Heart right ventricle (tissue), 16 donors: ENCODE data around the gene TGM5. TPM values are rescaled to one million over a fixed set of nuclear protein-coding genes. Genes with fewer than 3 reads are reported as not detected.

Experiments used
- ATAC-seq, 8 donors: fragments of 200-7000 bp; cut with Tn5 transposase; one replicate each; pipeline ENCODE4 v1.9.1; 2020; ENCODE audit warnings: mild to moderate bottlenecking in 8 of 8, moderate library complexity in 8 of 8, moderate number of reproducible peaks in 1 of 8
- DNase-seq, 2 donors: peaks; one replicate each; pipeline ENCODE4 v3.0.0-alpha.2; 2020
- H3K27ac ChIP-seq, 10 donors: fragments of 200-600 bp; sonication (generic) in 2 of 10; one replicate each; pipeline versions ENCODE4 v1.5.0 to v1.8.0; 2020 to 2022; ENCODE audit warnings: mild to moderate bottlenecking in 3 of 10
- H3K27me3 ChIP-seq, 7 donors: fragments of 200-600 bp; one replicate each; pipeline ENCODE4 v1.8.0; 2021 to 2022; ENCODE audit warnings: mild to moderate bottlenecking in 2 of 7
- H3K36me3 ChIP-seq, 9 donors: fragments of 200-600 bp; sonication (generic) in 1 of 9; one replicate each; pipeline versions ENCODE4 v1.5.0 to v1.8.0; 2020 to 2022; ENCODE audit warnings: mild to moderate bottlenecking in 2 of 9
- H3K4me1 ChIP-seq, 9 donors: fragments of 200-600 bp; sonication (generic) in 1 of 9; one replicate each; pipeline versions ENCODE4 v1.5.0 to v1.8.0; 2020 to 2022; ENCODE audit warnings: mild to moderate bottlenecking in 4 of 9
- H3K4me3 ChIP-seq, 10 donors: fragments of 200-600 bp; sonication (generic) in 2 of 10; one replicate each; pipeline versions ENCODE4 v1.5.0 to v1.8.0; 2020 to 2022; ENCODE audit warnings: mild to moderate bottlenecking in 7 of 10, moderate library complexity in 2 of 10
- H3K9me3 ChIP-seq, 11 donors: fragments of 200-600 bp in 10 of 11; sonication (generic) in 2 of 11; one replicate each; pipeline versions ENCODE4 v1.5.0 to v1.8.0; 2013 to 2022; ENCODE audit warnings: mild to moderate bottlenecking in 2 of 11, control low read depth in 1 of 11, moderate library complexity in 1 of 11
- WGBS, 2 donors: extraction: QIAGEN DNeasy Blood & Tissue Kit; methylation state at CpG; one replicate each; pipeline ENCODE4 v1.1.7; 2013; ENCODE audit warnings: inconsistent platforms in 1 of 2; 5-methylcytosine and 5-hydroxymethylcytosine counted together
- intact Hi-C, 10 donors: fragments of 100-400 bp; cut with DNase I; formaldehyde crosslinking; loops; one replicate each; pipeline versions ENCODE4 v1.11.1 to v1.14.2; 2022
- long read RNA-seq, 3 donors: library from polyadenylated mRNA; unstranded; transcript quantifications; one replicate each; pipeline ENCODE4 v2.0.0, GENCODE V29; 2020 to 2021
- polyA plus RNA-seq, 2 donors: library from polyadenylated mRNA; stranded (reverse); fragments of 200-250 nt; gene quantifications; one replicate each; pipeline ENCODE4 v1.2.3, GENCODE V29; 2013
- total RNA-seq, 10 donors: library from RNA; stranded (reverse); fragmentation: NEBNext Ultra II Directional in 3 of 10; extraction: Animal tissue kit (Norgen Biotek cat#: 25700) in 3 of 10; gene quantifications; one replicate each; pipeline versions ENCODE4 v1.2.1 to v1.2.4, GENCODE V29; 2021 to 2023
- TF ChIP-seq, protein P1 (sequence below), 9 donors: fragments of 200-600 bp; sonication (generic) in 2 of 9; IDR thresholded peaks; one replicate each; pipeline versions ENCODE4 v1.5.0 to v1.8.0; 2021 to 2022; ENCODE audit warnings: antibody characterized with exemption in 9 of 9, mild to moderate bottlenecking in 5 of 9, moderate library complexity in 1 of 9
- donor health status: Arrhythmogenic right ventricular cardiomyopathy.
- donor health status: ischemic (EF 13 %, LVEDD 7.1; RV severe dilation, severe dysfunction).
- donor health status: healthy with polysubstance abuse.
- donor health status: DM: no; HTN: yes; CAD: no.
- donor health status: DM: no; HTN: no; CAD: no.
- donor health status: ischemic (EF 25% LVEDD 6.9; RV normal size, moderate dysfunction).
- donor health status: ischemic (EF 25% LVEDD 5.7; RV mildly dilated, moderate dysfunction).
- donor health status: healthy.
- donor health status: DM: yes; HTN: yes; CAD: no.
- donor health status: Ischemic cardiomyopathy.
- donor health status: ischemic (EF 35%, LVEDD 5.7; RV mildly dilated, moderate dysfunction).
- donor health status: nonischemic (EF 11% LVEDD 7.7; RV severe dilation, severe dysfunction).
- donor health status: DM: yes; HTN: yes; CAD: no.
- donor health status: PGD.
- donor health status: ischemic (EF 29% LVEDD 5.4; RV normal size, mild dysfunction).
- donor health status: nonischemic (EF 23%, LVEDD 6.1; RV moderate dilation, normal function).

The TGM5 gene
- total RNA-seq (not detected), polyA plus RNA-seq (under 1 TPM in 1 of 2 donors, not detected in 1; 0.10 TPM)
- long read RNA-seq, donor 1, result 0 reads
- long read RNA-seq, donor 2, result 0 reads
- long read RNA-seq, donor 3, result 0 reads

DNA sequence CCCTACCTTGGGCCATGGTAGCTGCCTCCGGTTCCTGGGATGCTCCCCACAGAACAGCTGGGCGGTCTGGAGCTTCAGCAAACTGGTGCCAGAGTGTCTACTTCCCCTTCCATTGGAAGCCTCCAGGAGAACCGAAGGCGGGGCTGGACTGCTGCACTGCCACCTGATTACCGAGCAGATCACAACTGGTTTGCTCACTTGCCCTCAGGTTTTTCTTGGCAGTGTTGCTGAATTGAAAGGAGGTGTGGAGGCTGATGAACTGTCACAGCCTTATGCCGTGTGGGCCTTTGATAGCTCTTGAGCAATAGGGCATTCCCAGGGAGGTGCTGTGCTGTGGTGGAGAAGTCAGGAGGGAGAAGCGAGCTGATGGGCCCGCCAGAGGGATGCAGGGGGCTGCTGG, at the start of gene TGM5:
Gene TGM5 (minus strand): TSS at position 95 of the 400 bp plus-strand sequence. CDS start 79 bp downstream, at position 16.
- peaks cover 0 to 17% (median 4%) of the 10 kb centered on the region in 7 donors for H3K27me3 ChIP-seq
- no peaks in the 10 kb centered on the region for H3K36me3 ChIP-seq
- ATAC-seq (no peak), DNase-seq (no peak)
- WGBS, 2 donors, result 72 to 82% methylated on average over 8 of the region's 8 CpGs
- TF ChIP-seq, protein P1, sequence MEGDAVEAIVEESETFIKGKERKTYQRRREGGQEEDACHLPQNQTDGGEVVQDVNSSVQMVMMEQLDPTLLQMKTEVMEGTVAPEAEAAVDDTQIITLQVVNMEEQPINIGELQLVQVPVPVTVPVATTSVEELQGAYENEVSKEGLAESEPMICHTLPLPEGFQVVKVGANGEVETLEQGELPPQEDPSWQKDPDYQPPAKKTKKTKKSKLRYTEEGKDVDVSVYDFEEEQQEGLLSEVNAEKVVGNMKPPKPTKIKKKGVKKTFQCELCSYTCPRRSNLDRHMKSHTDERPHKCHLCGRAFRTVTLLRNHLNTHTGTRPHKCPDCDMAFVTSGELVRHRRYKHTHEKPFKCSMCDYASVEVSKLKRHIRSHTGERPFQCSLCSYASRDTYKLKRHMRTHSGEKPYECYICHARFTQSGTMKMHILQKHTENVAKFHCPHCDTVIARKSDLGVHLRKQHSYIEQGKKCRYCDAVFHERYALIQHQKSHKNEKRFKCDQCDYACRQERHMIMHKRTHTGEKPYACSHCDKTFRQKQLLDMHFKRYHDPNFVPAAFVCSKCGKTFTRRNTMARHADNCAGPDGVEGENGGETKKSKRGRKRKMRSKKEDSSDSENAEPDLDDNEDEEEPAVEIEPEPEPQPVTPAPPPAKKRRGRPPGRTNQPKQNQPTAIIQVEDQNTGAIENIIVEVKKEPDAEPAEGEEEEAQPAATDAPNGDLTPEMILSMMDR (IDR thresholded peaks at IDR 0.05), result no peak
- intact Hi-C loops, result no loop called here
- H3K9me3 ChIP-seq, result peaks cover 0 to 3% (median 0%) of the 10 kb centered on the region in 11 donors
- H3K4me1 ChIP-seq, result no peaks in the 10 kb centered on the region
- no peak within 1 kb of the TSS for H3K4me3 ChIP-seq
- H3K27ac ChIP-seq, result no peak within 1 kb of the TSS

DNA sequence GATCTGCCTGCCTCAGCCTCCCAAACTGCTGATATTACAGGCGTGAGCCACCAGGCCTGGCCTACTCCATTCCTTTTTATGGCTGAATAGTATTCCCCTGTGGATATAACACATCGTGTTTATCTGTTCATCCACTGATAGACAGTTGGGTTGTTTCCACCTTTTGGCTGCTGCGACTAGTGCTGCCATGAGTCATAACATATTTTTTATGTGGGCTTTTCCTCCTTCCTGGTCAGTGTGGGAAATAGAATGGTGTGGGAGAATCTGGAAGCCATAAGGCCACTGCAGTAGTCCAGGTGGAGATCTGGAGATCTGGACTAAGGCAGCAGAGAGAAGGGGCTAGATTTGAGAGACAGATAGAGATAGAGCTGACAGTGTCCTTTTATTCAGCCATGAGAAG, 47.4 kb upstream of the TGM5 start:
- TF ChIP-seq, protein P1 (IDR thresholded peaks at IDR 0.05), result no peak
- Histone ChIP-seq H3K27ac (no peak overlapping the region), H3K4me3 (no peak overlapping the region), H3K9me3 (no peaks in the 10 kb centered on the region), H3K36me3 (no peaks in the 10 kb centered on the region), H3K4me1 (peaks cover 0 to 7% (median 0%) of the 10 kb centered on the region in 9 donors), H3K27me3 (peaks cover 0 to 47% (median 22%) of the 10 kb centered on the region in 7 donors)
- intact Hi-C loops, result no loop called here
- ATAC-seq, result no peak
- no peak for DNase-seq
- WGBS, 2 donors, result 66 to 71% methylated on average over 3 of the region's 3 CpGs

DNA sequence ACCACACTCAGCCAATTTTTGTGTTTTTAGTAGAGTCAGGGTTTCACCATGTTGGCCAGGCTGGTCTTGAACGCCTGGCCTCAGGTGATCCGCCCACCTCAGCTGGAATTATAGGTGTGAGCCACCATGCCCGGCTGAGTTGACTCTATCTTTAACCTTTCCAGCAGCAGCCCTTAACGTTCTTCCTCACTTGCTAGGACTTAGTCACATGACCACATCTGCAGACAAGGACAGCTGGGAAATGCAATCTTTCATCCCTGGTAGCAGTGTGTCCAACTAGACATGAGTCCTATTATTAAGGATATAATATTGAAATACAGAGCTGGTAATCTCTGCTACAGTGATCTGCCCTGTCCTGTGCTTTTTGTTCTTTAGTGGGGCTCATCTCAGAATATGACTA, 45.6 kb upstream of the TGM5 start:
- peaks cover 0 to 65% (median 40%) of the 10 kb centered on the region in 7 donors for H3K27me3 ChIP-seq
- no peak overlapping the region for H3K4me3 ChIP-seq
- H3K9me3 ChIP-seq, result no peaks in the 10 kb centered on the region
- H3K36me3 ChIP-seq, result no peaks in the 10 kb centered on the region
- DNase-seq (no peak), ATAC-seq (no peak)
- intact Hi-C loops, result no loop called here
- WGBS, 2 donors, result 61 to 62% methylated on average over 4 of the region's 4 CpGs
- peaks cover 0 to 7% (median 0%) of the 10 kb centered on the region in 9 donors for H3K4me1 ChIP-seq
- TF ChIP-seq, protein P1 (IDR thresholded peaks at IDR 0.05), result no peak
- no peak overlapping the region for H3K27ac ChIP-seq

DNA sequence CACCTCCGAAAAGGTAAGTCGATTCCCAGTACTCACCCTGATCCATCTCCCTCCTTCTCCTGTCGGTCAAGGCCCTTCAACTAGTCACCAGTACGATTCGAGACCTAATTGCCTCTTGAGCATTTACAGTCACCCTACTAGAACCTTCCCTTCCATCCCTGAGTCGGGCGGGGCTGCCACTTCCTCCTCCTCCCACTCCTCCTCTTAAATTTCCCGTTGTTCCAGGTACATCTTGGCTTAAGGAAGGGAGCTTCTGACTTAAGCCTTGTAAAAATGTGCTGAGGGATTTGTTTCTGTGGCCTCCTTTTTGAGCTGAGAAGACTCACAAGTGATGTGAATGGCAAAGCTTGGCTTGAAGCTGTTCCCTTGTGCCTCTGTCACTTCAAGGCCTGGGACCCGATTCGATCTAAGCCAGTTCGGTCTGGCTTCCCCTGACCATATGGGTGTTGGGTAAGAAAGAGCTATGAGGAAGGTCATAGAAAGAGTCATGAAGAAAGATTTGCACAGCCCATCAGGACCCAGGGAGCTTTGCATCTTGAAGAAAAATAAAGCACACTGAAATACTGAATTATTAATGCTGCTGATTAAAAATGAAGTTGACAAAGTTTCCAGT, 35.6 kb upstream of the TGM5 start, which contains the start of gene TGM7:
Gene TGM7 (minus strand): TSS at position 51 of the 613 bp plus-strand sequence.
- ATAC-seq (no peak), DNase-seq (no peak)
- H3K4me1 ChIP-seq, result no peaks in the 10 kb centered on the region
- no peaks in the 10 kb centered on the region for H3K36me3 ChIP-seq
- intact Hi-C loops, result no loop called here
- H3K4me3 ChIP-seq, result no peak within 1 kb of the TSS
- H3K27ac ChIP-seq, result no peak within 1 kb of the TSS
- TF ChIP-seq, protein P1 (IDR thresholded peaks at IDR 0.05), result no peak
- no peaks in the 10 kb centered on the region for H3K9me3 ChIP-seq
- 83 to 87% methylated on average over 11 of the region's 11 CpGs for WGBS, 2 donors
- peaks cover 0 to 27% (median 16%) of the 10 kb centered on the region in 7 donors for H3K27me3 ChIP-seq
